ENCODE results near the gene VIM.

The VIM gene
- total RNA-seq = 1,694 to 1,913 reads per million in 2 donors

DNA sequence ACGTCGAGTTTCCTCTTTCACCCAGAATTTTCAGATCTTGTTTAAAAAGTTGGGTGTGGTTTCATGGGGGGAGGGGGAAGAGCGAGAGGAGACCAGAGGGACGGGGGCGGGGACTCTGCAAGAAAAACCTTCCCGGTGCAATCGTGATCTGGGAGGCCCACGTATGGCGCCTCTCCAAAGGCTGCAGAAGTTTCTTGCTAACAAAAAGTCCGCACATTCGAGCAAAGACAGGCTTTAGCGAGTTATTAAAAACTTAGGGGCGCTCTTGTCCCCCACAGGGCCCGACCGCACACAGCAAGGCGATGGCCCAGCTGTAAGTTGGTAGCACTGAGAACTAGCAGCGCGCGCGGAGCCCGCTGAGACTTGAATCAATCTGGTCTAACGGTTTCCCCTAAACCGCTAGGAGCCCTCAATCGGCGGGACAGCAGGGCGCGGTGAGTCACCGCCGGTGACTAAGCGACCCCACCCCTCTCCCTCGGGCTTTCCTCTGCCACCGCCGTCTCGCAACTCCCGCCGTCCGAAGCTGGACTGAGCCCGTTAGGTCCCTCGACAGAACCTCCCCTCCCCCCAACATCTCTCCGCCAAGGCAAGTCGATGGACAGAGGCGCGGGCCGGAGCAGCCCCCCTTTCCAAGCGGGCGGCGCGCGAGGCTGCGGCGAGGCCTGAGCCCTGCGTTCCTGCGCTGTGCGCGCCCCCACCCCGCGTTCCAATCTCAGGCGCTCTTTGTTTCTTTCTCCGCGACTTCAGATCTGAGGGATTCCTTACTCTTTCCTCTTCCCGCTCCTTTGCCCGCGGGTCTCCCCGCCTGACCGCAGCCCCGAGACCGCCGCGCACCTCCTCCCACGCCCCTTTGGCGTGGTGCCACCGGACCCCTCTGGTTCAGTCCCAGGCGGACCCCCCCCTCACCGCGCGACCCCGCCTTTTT is at the start of gene VIM:
Gene VIM, plus strand, starts transcription at position 151 of the 925 bp plus-strand sequence. CDS start 1,182 bp downstream, outside the sequence.
- peak; percentile 84 for DNase-seq

DNA sequence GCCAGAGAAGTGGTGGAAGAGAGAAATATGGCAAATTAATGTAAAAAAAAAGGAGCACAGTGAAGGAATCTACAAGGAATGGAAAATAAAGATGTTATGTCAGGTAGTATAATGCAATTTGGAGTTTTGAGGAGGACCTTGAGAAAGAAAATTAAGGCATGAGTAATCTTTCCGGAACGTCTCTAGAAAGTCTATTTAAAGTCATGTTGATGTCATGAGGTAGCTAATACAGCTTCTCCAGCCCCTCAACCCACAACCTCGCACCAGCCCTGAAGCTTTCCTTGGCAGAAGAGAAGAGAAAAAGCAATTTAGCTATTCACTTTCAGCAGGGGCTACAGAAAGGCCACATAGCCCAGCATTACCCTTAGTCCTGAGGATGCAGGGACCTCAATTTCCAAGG is 49.0 kb upstream of the VIM start:
- DNase-seq = no peak

DNA sequence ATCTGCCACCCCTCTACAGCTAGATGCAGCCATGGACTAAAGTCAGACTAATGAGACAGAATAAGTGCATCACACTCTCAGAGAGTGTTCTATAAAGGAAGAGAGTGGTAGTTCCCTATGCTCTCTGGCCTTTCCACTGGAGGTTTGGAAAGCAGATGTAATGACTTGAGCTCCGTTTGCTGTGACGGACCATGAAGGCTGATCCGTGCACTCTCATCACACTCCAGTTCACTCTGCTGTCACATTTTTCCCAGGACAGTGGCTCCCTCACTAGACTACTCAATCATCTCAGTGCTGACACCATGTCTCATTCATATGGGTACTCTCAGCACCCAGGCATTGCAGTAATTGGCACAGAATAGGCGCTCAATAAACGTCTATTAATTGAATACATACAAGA is 46.9 kb upstream of the VIM start:
- no peak for DNase-seq

DNA sequence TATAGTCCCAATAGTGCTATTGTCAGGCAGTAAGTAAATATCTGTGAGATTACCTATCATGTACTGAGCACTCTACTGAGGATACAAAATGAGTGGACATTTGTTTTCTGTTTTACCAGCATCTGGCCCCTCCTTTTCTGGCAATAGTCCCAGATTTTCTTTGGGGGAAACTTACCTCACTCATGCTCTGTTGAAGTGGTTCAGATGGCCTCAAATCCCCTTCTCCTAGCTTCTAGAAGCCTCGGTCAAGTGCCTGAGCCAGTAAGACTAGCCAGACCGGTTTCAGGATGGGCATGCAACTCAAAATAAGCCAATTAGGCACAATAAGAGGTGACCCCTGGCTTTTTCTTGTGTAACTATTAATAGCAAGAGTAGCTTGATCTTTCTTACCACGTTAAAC is 46.3 kb upstream of the VIM start:
- no peak for DNase-seq

DNA sequence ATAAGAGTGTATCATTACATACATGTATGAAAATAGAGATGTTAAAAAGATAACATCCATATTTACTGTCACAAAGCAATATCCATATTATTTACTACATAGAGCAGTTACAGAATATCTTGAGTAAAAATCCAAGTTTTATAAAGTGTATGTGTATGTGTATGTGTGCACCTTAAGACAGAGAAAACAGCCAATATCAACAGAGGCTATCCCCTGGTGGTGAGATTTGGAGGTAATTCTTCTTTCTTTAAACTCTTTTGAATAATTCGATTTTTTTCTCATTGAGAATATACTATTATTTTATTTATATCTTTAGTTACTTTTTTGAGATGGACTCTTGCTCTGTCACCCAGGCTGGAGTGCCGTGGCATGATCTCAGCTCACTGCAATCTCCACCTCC is 44.9 kb upstream of the VIM start:
- no peak for DNase-seq

DNA sequence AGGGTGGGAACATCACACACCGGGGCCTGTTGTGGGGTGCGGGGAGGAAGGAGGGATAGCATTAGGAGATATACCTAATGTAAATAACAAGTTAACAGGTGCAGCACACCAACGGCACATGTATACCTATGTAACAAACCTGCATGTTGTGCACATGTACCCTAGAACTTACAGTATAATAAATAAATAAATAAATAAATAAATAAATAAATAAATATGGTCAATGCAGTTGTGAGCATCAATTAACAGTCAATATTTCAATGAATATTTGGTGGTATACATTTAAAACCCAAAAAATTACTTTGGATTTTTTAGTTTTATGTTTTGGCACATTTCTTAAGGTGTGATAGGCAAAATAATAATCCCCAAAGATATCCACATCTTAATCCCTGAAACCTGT is 42.2 kb upstream of the VIM start:
- no peak for DNase-seq

DNA sequence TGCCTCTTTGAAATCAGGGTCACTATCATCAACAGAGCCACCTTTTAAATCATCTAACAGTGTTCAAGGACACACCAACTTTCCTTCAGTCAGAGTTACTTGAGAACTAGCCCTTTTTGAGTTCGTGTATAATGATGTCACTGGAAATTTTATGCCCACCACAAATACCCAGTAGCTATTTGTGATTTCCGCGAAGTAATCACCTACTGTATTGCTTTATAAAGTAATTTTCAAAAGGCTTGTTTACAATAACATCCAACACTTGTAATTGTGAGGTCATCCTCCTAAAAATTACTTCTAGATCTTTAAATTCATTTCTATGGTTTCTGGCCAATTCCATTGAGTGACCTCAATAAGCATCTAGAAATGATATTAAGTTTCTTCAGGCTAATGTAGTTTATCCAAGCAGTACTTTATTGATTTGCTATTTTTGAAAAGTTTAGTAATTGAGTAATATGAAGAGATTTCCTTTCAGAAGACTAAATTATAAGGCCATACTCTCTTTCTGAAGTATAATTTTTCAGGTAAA is 39.3 kb upstream of the VIM start:
- DNase-seq = no peak

DNA sequence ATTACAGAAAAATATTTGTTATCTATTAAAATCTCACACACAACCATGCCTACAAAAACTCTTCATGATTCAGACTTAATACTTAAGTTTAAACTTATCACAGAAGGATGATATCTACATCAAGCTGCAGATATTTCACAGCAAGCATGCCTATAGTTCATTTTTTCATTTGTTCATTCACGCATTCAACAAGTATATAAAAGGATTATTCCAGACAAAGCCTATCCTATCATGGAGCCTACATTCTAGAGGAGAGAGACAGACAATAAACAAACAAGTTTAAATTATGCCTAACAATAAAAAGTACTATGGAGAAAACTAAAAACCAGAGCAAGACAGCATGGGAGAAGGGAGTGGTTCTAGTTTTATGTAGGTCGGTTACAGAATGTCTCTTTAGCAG is 37.4 kb upstream of the VIM start:
- DNase-seq = no peak

DNA sequence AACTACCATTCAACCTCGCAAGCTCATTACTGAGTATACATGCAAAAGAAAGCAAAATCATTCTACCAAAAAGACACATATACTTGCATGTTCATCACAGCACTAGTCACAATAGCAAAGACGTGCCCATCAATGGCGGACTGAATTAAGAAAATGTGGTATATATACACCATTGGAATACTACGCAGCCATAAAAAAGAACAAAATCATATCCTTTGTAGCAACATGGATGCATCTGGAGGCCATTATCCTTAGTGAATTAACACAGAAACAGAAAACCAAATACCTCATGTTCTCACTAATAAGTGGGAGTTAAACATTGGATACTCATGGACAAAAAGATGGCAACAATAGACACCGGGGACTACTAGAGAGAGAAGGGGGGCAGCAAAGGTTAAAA is 33.0 kb upstream of the VIM start:
- no peak for DNase-seq

DNA sequence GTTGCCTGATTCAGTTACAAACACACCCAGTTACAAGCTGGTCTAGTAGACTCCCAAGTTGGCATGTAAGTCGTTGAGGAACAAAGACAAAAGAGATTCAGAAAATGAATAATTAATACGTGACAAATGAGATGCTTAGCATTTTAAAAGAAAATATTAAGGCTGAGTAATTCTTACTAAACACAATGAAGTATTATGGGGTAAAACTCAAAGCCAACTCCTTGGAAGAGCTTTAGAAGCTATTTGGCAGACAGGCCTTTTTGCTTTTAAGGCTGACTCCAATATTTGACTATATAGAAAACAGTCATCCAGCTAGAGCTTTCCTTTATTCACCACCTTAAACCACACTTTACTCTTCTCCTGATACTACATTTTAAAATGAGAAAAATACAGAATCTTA is 32.0 kb upstream of the VIM start:
- DNase-seq = no peak

DNA sequence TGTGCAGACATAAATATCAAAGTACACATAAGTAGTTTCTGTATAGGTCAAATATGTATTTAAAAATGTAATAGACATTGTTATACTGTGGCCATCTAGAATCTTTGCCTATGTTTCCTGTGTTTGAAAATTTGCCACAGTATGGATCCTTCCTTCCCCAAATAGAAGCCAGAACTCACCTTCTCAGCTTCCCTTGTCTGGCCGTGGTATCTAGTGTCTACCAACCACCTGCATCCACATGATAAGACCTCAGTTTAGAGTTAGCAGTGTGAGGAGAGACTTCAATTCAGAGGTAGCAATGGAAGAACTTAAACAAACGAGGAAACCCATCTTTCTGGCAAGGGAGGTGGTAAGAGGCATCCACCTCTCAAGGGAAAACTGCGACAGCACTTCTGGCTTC is 31.5 kb upstream of the VIM start:
- no peak for DNase-seq

DNA sequence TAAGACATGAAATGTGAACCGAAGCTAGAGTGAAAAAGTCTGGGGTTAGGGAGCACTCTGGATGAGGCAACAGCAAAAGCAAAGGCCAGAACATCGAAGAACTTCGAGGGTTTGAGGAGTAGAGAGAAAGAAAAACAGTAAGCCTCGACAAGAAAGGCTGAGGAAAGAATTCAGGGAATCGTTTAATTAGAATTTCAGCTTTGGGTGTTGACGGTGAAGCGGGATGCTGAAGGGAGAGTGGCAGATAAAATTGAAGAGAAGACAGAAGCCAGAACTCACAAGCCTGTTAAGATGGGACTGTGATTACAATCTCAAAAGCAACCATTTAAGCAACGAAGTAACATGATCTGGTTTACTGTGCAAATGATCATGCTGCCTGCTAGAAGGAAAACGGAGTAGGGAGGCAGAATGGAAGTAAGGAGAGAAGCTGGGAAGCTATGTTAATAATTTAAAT is 28.7 kb upstream of the VIM start:
- DNase-seq = no peak

DNA sequence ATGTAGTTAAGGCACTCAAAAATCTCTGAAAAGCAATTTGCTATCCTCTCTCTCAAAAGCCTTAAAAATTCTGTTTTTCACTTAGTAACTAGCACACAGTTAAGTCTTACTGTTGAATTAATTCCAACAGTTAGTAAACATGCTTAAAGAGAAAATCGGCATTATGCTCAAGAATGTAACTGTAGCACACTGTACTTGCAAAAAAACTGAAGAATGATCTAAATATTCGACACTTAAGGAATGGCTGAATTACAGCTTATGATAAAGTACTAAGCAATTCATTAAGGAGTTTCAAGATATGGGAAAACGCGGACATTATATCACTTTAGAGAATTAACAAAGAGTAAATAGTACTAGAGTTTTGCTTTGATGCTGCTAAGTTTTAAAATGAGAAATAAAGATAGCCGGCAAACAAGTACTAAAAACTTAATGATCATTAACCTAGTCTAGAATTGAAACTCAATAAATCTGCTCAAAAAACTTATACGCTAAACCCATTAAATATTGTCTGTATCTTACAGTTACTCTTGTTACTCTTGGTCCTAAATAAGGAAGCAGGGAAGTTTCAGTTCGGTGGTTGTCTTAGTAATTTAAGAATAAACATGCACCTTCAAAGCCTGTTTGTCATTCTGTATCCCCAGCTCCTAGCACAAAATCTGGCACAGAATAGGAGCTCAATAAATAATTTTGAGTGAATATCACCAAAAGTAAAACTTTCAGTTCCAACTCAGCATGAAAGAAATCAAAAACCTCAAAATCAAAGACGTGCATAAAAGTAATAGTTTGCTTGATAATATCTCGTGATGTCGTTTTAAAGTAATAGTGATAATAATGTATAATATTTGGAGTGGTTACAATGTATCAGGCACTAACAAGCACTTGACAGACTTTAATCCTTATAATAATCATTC is 27.8 kb upstream of the VIM start:
- DNase-seq = no peak

DNA sequence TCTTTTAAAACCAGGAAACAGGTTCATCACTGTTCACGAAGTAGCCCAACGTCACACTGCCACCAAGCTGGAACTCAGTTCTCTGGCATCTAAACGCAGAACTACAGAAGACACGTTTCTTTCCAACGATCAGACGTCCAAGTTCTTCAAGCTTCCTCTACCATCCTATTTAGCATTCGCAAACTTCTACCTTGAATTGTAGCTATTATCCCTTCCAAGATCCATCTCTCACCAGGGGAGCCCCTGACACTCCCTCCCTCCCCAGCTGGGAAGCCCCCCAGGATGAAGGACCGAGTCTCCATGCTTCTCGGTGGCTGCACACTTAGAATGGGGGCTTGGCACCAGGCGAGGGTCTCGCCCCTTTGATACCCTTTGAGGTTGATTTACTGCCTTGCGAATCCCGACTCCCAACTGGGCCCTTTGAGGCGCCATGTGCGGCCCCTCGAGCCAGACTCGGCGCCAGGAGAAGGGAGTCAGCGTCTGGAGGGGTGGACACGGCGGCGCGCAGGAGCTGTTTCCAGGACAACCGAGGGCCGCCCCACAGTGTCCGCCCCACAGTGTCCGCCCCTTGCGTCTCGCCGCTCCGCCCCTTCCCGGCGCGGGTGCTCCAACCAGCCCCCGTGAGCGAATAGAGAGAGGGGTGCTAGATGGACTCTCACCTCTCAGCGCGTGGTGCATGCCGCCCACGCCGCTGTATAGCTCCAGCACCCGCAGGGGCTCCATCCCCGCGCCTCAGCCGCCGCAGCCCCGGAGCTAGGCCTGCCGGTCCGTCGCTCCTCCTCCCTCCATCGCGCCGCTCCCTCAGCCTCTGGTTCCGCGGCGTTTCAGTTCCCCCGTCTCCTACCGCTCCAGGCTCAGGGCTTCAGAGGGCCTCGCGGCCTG is 26.9 kb upstream of the VIM start, which contains the start of gene TRDMT1:
Gene TRDMT1, minus strand, starts transcription at position 761 of the 882 bp plus-strand sequence. Its CDS starts 38 bp downstream, at position 723.
- peak; percentile 69 for DNase-seq

DNA sequence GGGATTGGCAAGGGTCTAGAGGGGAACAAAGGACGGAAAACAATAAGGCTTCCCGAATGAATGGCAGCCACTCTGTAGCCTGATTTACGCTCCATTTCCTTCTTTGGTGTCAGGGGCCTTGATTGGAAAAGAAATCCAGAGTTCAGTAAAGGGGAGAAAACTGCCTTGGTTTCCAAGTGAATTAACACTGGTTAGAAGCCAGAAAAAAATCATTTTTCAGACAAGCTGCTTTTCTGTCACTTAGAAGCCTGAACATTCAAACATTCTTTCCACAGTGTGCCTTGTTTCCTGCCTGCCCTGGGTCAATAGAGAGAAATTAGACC is 26.3 kb upstream of the VIM start:
- no peak for DNase-seq

DNA sequence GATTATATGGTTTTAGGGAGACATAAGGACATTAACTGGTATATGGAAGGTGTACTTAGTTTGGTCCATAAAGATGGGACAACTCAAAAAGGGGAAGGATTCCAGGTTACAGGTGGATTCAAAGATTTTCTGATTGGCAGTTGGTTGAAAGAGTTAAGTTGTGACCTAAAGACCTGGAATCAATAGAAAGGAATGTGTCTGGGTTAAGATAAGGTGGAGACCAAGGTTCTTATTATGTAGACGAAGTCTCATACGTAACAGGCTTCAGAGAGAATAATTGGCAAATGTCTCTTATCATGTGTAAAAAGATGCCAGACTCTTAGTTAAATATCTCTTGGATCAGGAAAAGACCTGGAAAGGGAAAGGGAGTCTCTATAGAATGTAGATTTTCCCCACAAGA is 25.5 kb upstream of the VIM start:
- DNase-seq = no peak

DNA sequence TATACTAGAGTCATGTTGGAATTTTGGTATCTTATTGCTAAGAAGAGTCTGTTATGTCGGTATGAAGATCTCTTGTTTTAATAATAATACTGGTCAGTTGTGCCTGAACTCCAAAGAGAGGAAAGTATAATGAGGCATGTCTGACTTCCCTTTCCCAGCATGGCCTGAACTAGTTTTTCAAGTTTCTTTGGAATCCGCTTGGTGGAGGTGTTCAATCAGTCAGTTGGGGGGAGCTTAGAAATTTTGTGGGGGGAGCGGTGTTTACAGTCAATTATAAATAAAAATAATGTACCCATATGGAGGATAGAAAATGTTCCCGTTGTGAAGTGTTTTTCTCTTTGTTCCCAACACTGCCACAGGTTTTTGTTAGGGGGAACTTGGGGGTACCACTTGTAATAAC is 25.0 kb upstream of the VIM start:
- no peak for DNase-seq

DNA sequence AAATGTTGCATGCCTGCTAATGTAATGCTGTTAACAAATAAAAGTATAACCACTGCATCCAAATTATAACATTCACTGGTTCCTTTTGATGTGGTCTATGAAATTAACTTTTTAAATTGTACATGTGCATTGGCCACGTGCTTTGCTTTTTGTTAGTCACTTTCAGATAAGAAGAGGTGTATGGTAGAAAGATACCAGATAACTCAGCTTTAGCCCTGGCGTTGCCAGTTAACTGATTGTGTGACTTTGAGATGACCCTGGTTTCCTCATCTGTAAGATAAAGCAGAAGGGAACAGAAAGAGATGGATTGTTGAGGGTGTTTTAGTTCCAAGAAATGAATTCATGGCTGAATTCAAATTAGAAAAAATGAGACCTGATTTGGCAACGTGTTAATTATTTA is 24.6 kb upstream of the VIM start:
- DNase-seq = no peak

DNA sequence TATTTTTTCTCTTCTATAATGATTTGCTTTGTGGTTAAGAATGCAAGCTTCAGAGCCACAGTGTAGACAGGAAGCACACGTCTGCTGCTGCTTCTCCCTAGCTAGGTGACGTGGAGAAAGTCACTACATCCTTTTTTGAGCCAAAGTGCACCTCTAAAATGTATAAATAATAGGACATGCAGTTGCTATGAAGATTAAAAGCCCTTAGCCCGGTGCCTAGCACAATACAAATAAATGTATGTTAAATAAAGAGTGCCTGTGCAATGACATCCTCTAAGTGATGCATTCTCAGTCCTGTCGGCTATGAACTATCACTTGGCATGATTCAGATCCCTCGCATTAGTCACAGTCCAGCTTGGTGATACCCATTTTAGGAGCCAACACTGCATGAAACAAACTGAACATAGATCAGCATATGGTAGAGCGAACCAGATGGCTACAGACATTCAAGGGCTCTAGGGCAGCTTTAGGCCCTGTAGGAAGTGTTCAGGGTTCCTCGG is 21.8 kb upstream of the VIM start:
- no peak for DNase-seq

DNA sequence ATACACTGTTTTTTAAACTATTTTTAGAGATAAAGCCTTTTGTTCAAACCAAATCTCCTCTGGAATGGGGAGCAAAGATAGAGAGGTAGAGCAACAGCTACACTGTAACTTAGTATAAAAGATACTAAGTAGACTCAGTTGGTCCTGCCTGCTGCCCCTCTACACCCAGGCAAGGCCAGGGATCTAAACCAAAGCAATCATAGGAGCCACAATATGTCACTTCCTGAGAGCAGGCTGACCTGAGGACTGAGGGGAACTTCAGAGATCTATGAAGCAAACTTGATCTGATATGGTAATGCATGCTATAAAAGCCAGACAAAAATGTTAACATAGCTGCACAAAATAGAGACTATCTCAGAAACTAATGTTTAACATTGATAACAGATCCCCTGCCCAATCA is 19.6 kb upstream of the VIM start:
- no peak for DNase-seq

DNA sequence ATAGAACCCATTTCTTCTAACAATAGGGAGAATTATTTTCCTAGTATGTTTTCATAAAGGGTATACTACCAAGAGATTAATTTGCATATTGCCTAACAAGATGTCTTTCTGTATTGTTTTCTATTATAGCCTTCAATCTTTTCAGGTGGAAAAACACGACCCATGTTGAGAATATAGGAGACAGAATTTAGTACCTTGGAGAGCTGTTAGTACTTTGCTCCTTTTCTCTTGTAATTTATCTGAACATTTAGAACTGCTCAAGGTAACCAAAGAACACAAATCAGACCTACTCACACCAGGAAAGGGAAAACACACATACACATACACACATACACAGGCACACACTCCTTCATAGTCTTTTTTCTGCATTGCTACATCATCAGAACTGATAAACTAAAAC is 18.7 kb upstream of the VIM start:
- no peak for DNase-seq

DNA sequence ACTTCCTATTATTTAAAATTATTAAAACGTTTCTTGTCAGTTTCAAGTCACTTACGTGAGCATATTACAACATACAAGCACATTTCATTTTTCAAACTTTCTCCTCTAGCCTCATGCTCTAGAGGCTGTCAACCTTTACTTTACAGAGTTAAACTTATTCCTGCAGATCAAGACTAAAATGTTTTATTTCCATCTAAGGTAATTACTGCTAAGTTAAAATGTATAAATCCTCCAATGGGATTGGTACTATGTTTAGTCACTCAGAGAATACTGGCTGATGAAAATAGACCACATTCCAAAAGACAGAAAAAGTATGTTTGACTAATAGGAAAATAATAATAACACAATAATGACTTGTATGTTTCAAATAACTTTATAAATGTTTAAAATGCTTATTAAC is 18.2 kb upstream of the VIM start:
- DNase-seq = no peak
